HepG2 (cell line): ENCODE results near the gene PGPEP1. TPM values are rescaled to one million over a fixed set of nuclear protein-coding genes. Genes with fewer than 3 reads are reported as not detected.

Source experiments
- CREBL2 ChIP-seq: sonication (generic); formaldehyde crosslinking; IDR thresholded peaks from 2 replicates; pipeline ENCODE4 v1.8.1; 2023; ENCODE audit warnings: missing genetic modification reagents, mild to moderate bottlenecking, borderline replicate concordance
- ETV6 ChIP-seq: sonication (generic); formaldehyde crosslinking; conservative IDR thresholded peaks from 2 replicates; pipeline ENCODE4 v1.4.0; 2020; ENCODE audit warnings: missing genetic modification reagents
- FOXA1 ChIP-seq, 2 experiments: fragments of 450-650 bp in 1 of 2; sonication (generic) in 1 of 2; formaldehyde crosslinking in 1 of 2; IDR thresholded peaks; 2 replicates each; pipeline versions ENCODE4 v1.4.0 to v1.6.1; 2016 to 2020; ENCODE audit warnings: missing genetic modification reagents in 1 of 2
- ISX ChIP-seq: sonication (generic); formaldehyde crosslinking; conservative IDR thresholded peaks from 2 replicates; pipeline ENCODE4 v1.5.0; 2020; ENCODE audit warnings: missing genetic modification reagents
- PAX8 ChIP-seq: sonication (generic); formaldehyde crosslinking; IDR thresholded peaks from 2 replicates; pipeline ENCODE4 v1.8.0; 2022; ENCODE audit warnings: mild to moderate bottlenecking, missing genetic modification reagents, borderline replicate concordance
- POLR2AphosphoS5 ChIP-seq: IDR thresholded peaks from 2 replicates; pipeline ENCODE4 v1.6.1; 2012; ENCODE audit warnings: low read depth, low read length
- PRMT3 ChIP-seq: sonication (generic); formaldehyde crosslinking; IDR thresholded peaks from 2 replicates; pipeline ENCODE4 v1.8.1; 2022; ENCODE audit warnings: low read depth, mild to moderate bottlenecking, moderate library complexity, missing genetic modification reagents, borderline replicate concordance
- TRAFD1 ChIP-seq: sonication (generic); formaldehyde crosslinking; IDR thresholded peaks from 2 replicates; pipeline ENCODE4 v1.5.1; 2020; ENCODE audit warnings: missing genetic modification reagents, mild to moderate bottlenecking, borderline replicate concordance
- ZC3H4 ChIP-seq: sonication (generic); formaldehyde crosslinking; IDR thresholded peaks from 2 replicates; pipeline ENCODE4 v1.4.0; 2020; ENCODE audit warnings: missing genetic modification reagents, borderline replicate concordance
- ZNF224 ChIP-seq: sonication (generic); formaldehyde crosslinking; IDR thresholded peaks from 2 replicates; pipeline ENCODE4 v1.5.0; 2020; ENCODE audit warnings: mild to moderate bottlenecking, missing genetic modification reagents
- ZNF337 ChIP-seq: sonication (generic); formaldehyde crosslinking; IDR thresholded peaks from 2 replicates; pipeline ENCODE4 v1.5.1; 2020; ENCODE audit warnings: missing genetic modification reagents, low read depth, mild to moderate bottlenecking, borderline replicate concordance
- ZNF558 ChIP-seq: sonication (generic); formaldehyde crosslinking; IDR thresholded peaks from 2 replicates; pipeline ENCODE4 v1.9.0; 2022; ENCODE audit warnings: mild to moderate bottlenecking, missing genetic modification reagents, borderline replicate concordance
- ZNF577 ChIP-seq: sonication (generic); formaldehyde crosslinking; IDR thresholded peaks from 2 replicates; pipeline ENCODE4 v1.4.0; 2020; ENCODE audit warnings: mild to moderate bottlenecking, low read depth, missing genetic modification reagents, borderline replicate concordance
- polyA plus RNA-seq, 8 experiments: library from polyadenylated mRNA; depleted of rRNA in 3 of 8; stranded (reverse) in 7 of 8; unstranded in 1 of 8; fragments of >200 nt; fragmentation: Illumina TruSeq in 4 of 8; extraction: Trizol in 4 of 8; gene quantifications; 2 replicates each; pipeline versions ENCODE4 v1.2.1 to v1.2.3, GENCODE V29; 2011 to 2016; ENCODE audit warnings: low read depth in 4 of 8, missing spikeins in 1 of 8, mixed read lengths in 1 of 8; ENCODE audit not compliant: insufficient read depth in 1 of 8
- total RNA-seq, 5 experiments: library from RNA; depleted of rRNA; stranded (reverse); fragments of >200 nt; fragmentation: Illumina TruSeq; extraction: Trizol; gene quantifications; 2 replicates each; pipeline ENCODE4 v1.2.3, GENCODE V29; 2016; ENCODE audit warnings: low read depth in 1 of 5
- TF ChIP-seq, protein P1 (sequence below): sonication (generic); formaldehyde crosslinking; IDR thresholded peaks from 2 replicates; pipeline ENCODE4 v1.4.0; 2020; ENCODE audit warnings: missing genetic modification reagents
- TF ChIP-seq, protein P2 (sequence below): sonication (generic); formaldehyde crosslinking; IDR thresholded peaks from 2 replicates; pipeline ENCODE4 v1.5.0; 2020; ENCODE audit warnings: mild to moderate bottlenecking, low read depth, missing genetic modification reagents, borderline replicate concordance
- TF ChIP-seq, protein P3 (sequence below): IDR thresholded peaks from 2 replicates; pipeline ENCODE4 v1.6.1; 2016

PGPEP1 gene
- total and polyA plus RNA-seq, 2 of the 13 experiments (the other 11 are each of a cell fraction or from before 2014, with no cell fraction given), result 53.1 to 56.6 TPM

GRCh38 chr19:18379803-18380747 is 39.7 kb downstream of the PGPEP1 start (continued):
- TF ChIP-seq, protein P1, sequence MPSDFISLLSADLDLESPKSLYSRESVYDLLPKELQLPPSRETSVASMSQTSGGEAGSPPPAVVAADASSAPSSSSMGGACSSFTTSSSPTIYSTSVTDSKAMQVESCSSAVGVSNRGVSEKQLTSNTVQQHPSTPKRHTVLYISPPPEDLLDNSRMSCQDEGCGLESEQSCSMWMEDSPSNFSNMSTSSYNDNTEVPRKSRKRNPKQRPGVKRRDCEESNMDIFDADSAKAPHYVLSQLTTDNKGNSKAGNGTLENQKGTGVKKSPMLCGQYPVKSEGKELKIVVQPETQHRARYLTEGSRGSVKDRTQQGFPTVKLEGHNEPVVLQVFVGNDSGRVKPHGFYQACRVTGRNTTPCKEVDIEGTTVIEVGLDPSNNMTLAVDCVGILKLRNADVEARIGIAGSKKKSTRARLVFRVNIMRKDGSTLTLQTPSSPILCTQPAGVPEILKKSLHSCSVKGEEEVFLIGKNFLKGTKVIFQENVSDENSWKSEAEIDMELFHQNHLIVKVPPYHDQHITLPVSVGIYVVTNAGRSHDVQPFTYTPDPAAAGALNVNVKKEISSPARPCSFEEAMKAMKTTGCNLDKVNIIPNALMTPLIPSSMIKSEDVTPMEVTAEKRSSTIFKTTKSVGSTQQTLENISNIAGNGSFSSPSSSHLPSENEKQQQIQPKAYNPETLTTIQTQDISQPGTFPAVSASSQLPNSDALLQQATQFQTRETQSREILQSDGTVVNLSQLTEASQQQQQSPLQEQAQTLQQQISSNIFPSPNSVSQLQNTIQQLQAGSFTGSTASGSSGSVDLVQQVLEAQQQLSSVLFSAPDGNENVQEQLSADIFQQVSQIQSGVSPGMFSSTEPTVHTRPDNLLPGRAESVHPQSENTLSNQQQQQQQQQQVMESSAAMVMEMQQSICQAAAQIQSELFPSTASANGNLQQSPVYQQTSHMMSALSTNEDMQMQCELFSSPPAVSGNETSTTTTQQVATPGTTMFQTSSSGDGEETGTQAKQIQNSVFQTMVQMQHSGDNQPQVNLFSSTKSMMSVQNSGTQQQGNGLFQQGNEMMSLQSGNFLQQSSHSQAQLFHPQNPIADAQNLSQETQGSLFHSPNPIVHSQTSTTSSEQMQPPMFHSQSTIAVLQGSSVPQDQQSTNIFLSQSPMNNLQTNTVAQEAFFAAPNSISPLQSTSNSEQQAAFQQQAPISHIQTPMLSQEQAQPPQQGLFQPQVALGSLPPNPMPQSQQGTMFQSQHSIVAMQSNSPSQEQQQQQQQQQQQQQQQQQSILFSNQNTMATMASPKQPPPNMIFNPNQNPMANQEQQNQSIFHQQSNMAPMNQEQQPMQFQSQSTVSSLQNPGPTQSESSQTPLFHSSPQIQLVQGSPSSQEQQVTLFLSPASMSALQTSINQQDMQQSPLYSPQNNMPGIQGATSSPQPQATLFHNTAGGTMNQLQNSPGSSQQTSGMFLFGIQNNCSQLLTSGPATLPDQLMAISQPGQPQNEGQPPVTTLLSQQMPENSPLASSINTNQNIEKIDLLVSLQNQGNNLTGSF, result no peak; the same call in 1 of the 2 replicates
- TF ChIP-seq ZNF337 (CRISPR knock-in tag), result peak; percentile 85; the same call in 1 of the 2 replicates
- TF ChIP-seq ZNF224 (CRISPR knock-in tag), result no peak
- no peak for TF ChIP-seq CREBL2 (CRISPR knock-in tag)
- TF ChIP-seq, protein P2, sequence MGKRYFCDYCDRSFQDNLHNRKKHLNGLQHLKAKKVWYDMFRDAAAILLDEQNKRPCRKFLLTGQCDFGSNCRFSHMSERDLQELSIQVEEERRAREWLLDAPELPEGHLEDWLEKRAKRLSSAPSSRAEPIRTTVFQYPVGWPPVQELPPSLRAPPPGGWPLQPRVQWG, result no peak
- no peak for TF ChIP-seq ETV6 (CRISPR knock-in tag)
- no peak; the same call in 1 of the 2 replicates for TF ChIP-seq ZC3H4 (CRISPR knock-in tag)
- TF ChIP-seq ZNF577 (CRISPR knock-in tag), result no peak
- 0 out of 2 replicates have a peak, but pooled peaks have one; percentile 55 for TF ChIP-seq PRMT3 (CRISPR knock-in tag)
- TF ChIP-seq ISX (CRISPR knock-in tag), result no peak
- TF ChIP-seq PAX8 (CRISPR knock-in tag), result no peak
- TF ChIP-seq, protein P3, sequence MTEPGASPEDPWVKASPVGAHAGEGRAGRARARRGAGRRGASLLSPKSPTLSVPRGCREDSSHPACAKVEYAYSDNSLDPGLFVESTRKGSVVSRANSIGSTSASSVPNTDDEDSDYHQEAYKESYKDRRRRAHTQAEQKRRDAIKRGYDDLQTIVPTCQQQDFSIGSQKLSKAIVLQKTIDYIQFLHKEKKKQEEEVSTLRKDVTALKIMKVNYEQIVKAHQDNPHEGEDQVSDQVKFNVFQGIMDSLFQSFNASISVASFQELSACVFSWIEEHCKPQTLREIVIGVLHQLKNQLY (CRISPR knock-in tag), result peak; percentile 86
- peak; percentile 74 for TF ChIP-seq FOXA1 (IDR thresholded peaks at IDR 0.05)
- peak; percentile 92 for TF ChIP-seq FOXA1 (CRISPR knock-in tag; IDR thresholded peaks at IDR 0.05)
- TF ChIP-seq POLR2AphosphoS5, result no peak
- TF ChIP-seq TRAFD1 (CRISPR knock-in tag), result peak; percentile 21; the same call in 1 of the 2 replicates
- peak; percentile 76; the same call in 1 of the 2 replicates for TF ChIP-seq ZNF558
